Stimulated activated naive CD4-positive, alpha-beta T cell (primary cell): ENCODE measurements around the gene CDK5R2.
A peak's percentile ranks its signal among the peaks of the same experiment; 100 is the strongest.
"Not testable (repeated sequence)": the region's sequence is repeated elsewhere in the genome, so short reads cannot be mapped to it uniquely, and the experiment has no call there.

Source experiments
- DNase-seq, 6 experiments: peaks; one replicate each; lab custom pipeline; 2025; lab: John Stamatoyannopoulos, UW

CDK5R2 gene

GRCh38 chr2:218959141-218959731 is at the start of gene CDK5R2:
Gene CDK5R2, plus strand, starts transcription at chr2:218959666. Its CDS starts 155 bp downstream, at chr2:218959821.
- DNase-seq, result peak in 4 of 6 experiments; percentile 14 to 49 (median 28)

GRCh38 chr2:218910741-218911140 is 48.7 kb upstream of the CDK5R2 start:
- no peak for DNase-seq

- DNase-seq, result no peak
Observed at GRCh38 chr2:218920504-218920903, 39.0 kb upstream of the CDK5R2 start.

- DNase-seq, result no peak
Observed at GRCh38 chr2:218924757-218925156, 34.7 kb upstream of the CDK5R2 start.

GRCh38 chr2:218925434-218925833 is 34.0 kb upstream of the CDK5R2 start:
- DNase-seq, result no peak

GRCh38 chr2:218927422-218927821 is 32.0 kb upstream of the CDK5R2 start:
- no peak for DNase-seq

- DNase-seq, result no peak
Observed at GRCh38 chr2:218927876-218928275, 31.6 kb upstream of the CDK5R2 start.

- DNase-seq, result not testable (repeated sequence)
Observed at GRCh38 chr2:218930488-218930887, 29.0 kb upstream of the CDK5R2 start.

- not testable (repeated sequence) for DNase-seq
Observed at GRCh38 chr2:218931751-218932150, 27.7 kb upstream of the CDK5R2 start.

GRCh38 chr2:218944759-218945404 is 14.6 kb upstream of the CDK5R2 start:
- DNase-seq, result no peak

GRCh38 chr2:218946621-218947020 is 12.8 kb upstream of the CDK5R2 start:
- no peak for DNase-seq

- DNase-seq, result no peak
Observed at GRCh38 chr2:218952160-218952559, 7.3 kb upstream of the CDK5R2 start.

GRCh38 chr2:218953366-218953954 is 6.0 kb upstream of the CDK5R2 start:
- DNase-seq, result no peak

- DNase-seq, result no peak
Observed at GRCh38 chr2:218954541-218955300, 4.7 kb upstream of the CDK5R2 start.

- DNase-seq, result no peak
Observed at GRCh38 chr2:218956039-218956438, 3.4 kb upstream of the CDK5R2 start.

GRCh38 chr2:218957671-218958070 is 1.8 kb upstream of the CDK5R2 start:
- no peak for DNase-seq

GRCh38 chr2:218958276-218958675 is 1.2 kb upstream of the CDK5R2 start:
- DNase-seq, result no peak

- DNase-seq, result no peak
Observed at GRCh38 chr2:218959761-218960308, 369 bp downstream of the CDK5R2 start.

GRCh38 chr2:218960309-218961165 is 1.1 kb downstream of the CDK5R2 start:
- no peak for DNase-seq

- DNase-seq, result no peak
Observed at GRCh38 chr2:218961229-218961628, 1.8 kb downstream of the CDK5R2 start.
